Mucosa of gallbladder (tissue), 1 donor: ENCODE measurements around the gene PRSS21. TPM values are rescaled to one million over a fixed set of nuclear protein-coding genes. Genes with fewer than 3 reads are reported as not detected.

Experiments
- DNase-seq: peaks from one replicate; pipeline ENCODE4 v3.0.0-alpha.2; 2020; ENCODE audit warnings: low spot score
- total RNA-seq: library from RNA; stranded (reverse); gene quantifications from one replicate; pipeline ENCODE4 v1.2.1, GENCODE V29; 2021
- donor health status: DM: no; HTN: no; CAD: no.

PRSS21 gene, protein sequence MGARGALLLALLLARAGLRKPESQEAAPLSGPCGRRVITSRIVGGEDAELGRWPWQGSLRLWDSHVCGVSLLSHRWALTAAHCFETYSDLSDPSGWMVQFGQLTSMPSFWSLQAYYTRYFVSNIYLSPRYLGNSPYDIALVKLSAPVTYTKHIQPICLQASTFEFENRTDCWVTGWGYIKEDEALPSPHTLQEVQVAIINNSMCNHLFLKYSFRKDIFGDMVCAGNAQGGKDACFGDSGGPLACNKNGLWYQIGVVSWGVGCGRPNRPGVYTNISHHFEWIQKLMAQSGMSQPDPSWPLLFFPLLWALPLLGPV
- 4.4 TPM for total RNA-seq

DNA sequence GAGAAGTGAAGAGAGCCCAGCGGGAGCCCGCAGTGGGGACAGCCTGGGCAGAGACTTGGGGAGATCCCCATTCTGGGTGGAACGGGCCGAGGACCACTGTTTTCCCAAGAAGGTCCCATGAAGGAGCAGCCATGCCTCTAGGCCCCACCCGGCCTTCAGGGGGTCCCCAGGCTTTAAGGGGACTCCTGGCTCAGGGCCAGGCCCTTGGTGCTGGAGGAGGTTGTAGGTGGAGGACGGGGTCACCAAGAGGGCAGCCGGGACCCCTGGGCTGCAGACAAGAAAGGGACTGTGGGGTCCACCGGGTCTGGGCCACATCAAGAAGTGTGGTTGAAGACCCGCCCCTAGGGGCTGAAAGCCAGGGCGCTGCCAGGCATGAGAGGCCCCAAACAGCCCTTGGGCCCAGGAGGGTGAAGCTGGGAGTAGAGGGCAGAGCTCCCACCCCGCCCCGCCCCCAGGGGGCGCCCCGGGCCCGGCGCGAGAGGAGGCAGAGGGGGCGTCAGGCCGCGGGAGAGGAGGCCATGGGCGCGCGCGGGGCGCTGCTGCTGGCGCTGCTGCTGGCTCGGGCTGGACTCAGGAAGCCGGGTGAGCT lies at the start of gene PRSS21:
PRSS21 (plus strand) TSS at position 487 of the 589 bp plus-strand sequence; CDS start at position 519, 32 bp downstream.
- no peak for DNase-seq

DNA sequence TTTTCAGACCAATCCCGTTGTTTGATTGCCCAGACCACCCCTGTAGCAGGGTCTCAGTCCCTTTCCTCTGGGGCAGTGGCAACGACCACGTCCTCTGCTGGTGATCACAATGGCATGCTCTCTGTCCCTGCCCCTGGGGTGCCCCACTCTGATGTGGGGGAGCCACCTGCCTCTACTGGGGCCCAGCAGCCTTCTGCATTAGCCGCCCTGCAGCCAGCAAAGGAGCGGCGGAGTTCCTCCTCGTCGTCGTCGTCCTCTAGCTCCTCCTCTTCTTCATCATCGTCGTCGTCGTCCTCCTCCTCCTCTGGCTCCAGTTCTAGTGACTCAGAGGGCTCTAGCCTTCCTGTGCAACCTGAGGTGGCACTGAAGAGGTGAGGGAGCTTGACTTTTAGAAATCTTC lies 49.1 kb upstream of the PRSS21 start:
- no peak for DNase-seq

DNA sequence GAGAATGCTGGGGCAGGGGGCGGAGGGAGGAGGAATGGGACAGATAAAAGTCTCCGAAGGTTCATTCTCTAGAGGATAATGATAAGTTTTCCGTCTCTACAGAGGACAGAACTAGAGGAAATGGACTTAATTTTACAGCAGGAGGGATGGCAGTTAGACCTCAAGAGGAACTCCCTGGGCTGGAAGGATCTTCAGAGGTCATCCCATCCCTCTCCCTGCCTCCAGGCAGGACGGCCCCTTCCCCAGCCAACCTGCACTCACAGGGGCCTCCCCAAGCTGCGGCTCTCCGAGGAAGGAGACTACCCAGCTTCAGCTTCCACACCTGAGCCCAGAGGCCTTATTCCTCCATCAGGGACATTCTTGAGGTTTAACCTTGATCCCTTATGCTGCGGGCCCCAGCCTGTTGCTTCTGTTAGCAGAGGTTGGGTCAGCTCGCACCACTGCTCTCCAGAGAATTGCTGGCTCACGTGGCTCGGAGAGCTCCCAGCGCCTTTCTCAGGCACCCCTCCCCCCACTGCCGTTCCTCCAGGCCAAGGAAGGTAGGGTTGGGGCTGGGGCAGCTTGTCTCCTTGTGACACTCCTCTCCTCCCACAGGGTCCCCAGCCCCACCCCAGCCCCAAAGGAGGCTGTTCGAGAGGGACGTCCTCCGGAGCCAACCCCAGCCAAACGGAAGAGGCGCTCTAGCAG lies 48.5 kb upstream of the PRSS21 start:
- DNase-seq: no peak

DNA sequence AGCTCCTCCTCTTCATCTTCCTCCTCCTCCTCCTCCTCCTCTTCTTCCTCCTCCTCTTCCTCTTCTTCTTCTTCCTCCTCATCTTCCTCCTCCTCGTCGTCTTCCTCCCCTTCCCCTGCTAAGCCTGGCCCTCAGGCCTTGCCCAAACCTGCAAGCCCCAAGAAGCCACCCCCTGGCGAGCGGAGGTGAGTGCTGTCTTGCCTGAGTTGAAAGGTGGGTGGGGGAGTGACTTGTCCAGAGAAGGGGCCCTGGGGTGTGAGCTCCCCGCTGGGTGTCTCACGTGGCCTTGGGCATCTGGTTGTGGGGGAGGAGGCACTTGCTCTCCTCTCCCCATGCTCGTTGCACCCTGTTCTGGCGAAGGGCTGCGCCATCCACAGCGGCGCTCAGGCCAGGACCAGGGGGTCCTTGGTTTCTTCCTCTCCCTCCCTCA lies 47.9 kb upstream of the PRSS21 start:
- no peak for DNase-seq

DNA sequence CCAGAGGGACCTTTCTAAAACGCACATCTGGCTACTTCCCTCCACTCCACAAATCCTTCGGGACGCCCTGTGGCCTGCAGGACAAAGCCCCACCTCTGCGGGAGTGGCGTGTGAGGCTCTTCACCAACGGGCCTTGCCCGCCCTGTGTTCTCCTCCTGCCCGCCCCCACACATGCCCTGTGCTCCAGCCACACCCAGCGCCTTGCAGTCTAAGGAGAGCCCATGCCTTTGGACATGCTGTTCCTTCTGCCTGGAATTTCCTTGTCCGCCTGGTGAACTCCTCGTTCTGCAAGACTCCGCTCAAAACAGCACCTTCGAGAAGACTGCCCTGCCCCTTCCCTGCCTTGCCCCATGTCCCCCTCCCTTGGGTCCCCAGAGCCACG lies 47.4 kb upstream of the PRSS21 start:
- peak; percentile 42 for DNase-seq

DNA sequence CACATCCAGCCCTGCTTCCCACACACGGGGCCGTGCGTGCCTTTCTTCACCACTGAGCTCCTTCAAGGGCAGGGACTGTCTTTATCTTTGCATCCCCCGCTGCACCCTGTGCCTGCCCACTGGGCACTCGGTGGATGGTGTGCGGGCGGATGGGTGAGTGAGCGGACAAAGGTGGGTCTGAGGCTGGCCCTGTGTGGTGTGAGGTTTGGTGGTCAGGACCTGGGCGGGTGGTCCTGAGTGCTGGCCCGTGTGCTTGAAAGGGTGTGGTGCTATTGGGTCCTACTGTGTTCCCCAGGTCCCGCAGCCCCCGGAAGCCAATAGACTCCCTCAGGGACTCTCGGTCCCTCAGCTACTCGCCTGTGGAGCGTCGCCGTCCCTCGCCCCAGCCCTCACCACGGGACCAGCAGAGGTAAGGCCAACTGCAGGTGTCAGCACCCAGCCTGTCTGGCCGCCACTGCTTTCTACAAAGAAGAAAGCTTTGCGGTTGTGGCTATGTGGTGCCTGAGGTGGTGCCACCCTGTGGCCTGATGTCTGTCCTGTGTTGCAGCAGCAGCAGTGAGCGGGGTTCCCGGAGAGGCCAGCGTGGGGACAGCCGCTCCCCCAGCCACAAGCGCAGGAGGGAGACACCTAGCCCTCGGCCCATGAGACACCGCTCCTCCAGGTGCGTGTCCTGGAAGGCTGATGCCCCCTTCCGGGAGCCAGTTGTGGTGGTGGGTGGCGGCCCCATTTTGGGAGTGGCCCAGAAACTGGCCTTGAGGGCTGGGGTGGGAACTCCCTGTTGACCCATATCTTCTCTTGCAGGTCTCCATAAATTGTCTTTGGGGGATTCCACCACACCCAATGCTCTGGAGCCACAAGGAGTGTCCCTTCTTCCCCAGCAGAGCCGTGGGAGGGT lies 46.7 kb upstream of the PRSS21 start:
- no peak for DNase-seq

DNA sequence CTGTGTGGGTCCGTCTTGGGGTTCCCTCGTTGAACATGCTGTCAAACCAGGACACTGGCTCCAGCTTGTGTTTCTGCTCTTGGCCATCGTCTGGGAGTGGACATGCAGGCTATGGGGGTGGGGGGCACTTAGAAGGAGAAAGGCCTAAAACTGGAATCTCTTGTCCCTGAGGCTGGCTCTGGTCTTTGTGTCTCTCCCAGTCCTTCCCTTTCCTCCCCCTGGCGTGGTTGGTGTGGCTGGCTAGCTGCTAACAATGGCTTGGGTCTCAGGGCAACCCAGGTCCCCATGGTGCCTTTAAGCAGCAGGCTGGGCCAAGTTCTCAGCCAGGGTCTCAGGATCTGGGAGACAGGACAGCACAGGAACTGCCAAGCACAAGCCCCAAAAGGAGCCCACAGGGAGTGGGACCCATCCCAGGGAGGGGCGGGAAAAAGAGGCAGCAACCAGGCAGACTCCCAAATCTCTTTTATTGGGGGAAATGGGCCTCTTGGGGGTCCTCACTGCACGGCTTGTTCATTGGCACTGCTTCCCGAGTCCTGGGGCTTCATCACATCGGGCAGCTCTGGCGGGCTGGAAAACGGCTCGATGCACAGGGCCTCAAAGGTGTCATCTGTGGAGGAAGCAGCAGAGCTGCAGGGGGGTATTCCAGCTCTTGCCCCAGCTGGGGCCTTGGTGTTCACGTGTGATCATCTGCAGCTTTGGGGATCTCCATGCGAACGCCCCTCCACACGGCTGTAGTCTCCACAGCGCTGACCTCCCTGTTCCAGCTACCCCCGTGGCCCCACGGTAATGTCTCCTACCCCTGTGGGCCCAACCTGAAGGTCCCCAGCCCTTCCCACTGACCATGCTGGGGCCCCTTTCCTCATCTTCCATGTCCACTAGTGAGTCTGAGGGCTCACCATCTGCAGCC lies 45.3 kb upstream of the PRSS21 start:
- DNase-seq: no peak

DNA sequence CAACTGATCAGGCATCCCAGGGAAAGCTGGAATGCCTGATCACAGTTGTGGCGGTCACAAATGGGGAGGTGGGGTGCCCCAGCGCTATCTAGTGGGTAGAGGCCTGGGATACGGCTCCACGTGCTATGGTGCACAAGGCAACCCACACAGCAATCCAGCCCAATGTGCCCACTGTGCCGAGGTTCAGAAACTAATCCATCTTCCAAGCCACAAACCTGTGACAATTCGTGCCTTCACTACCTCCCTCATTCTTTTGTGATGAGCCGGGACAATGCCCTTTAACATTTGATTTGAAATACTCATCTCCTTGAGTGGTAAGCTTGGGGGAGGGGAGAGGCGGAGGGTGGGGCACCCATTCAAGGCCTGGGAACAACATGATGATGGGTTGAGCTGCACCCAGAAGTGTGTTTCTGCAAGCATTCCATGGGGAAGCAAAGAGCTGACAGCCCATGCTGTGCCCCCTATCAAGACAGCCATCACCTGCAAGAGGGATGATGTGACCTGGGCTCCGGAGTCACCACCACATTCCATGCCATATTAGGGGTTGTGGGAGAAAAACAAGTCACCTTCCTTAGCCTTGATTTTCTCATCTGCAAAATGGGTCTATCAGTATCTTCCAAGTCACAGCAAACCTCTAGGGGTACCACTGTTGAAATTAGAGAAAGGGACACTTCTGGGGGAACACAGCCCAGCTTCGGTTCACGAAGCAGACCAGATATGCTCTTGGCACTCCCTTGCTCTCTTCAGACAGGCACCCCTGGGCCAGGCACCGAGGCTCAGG lies 43.7 kb upstream of the PRSS21 start:
- no peak for DNase-seq

DNA sequence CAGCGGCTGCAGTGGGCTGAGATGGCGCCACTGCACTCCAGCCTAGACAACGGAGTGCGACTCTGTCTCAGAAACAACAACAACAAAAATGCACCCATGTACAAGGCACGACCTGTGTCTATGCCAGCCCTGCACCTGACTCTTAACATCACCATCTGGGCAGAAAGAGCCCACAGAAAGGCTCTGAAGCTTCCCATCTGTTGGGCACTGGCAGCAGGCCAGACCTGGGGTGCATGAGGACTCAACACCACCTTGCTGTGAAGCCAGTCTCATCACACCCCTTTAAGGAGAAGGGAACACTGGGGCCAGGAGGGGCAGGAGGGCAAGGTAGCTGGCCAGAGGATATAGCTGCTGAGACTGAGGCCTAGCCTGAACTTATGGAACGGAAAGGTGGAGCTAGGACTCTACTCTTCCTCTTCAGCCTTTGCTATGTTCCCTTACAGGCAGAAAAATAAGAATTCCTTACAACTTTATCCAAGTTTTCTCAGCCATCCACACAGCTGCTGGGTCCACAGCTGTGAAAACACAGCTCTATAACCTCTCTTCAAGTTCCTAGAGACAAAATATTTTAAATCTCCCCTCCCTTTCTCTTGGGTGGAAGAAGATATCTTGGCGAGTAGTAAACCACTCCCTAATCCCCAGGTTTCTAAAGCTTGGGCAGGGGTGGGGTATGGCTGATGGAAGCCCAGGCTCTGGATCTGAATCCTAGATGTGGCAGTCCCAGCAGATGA lies 42.7 kb upstream of the PRSS21 start:
- no peak for DNase-seq

DNA sequence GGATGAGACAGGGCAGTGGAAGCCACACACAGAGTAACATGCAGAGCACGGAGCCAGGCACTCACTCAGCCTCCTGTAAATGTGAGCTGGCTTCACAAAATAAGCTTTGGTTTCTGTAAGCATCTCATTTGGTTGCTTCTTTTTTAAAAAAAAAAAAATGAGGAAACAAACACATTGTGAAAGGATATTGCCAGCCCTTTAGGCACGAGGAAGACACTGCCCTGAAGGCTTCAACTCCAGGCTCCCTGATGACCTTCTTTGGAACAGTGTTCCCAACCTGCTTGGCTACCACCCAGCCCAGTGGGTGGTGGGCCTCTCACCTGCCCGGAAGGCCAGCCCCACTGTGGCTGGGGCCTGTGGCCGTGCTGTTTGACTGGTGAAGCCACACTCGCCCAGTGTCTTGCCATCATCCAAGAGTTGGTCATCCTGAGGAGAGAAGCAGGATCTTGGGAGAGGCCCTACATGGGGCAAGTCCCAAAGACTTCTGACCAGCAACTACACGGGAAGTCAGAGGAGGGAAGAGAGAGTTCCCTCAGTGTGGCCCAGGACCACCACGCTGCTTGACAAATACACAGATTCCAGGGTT lies 41.8 kb upstream of the PRSS21 start:
- DNase-seq: no peak

DNA sequence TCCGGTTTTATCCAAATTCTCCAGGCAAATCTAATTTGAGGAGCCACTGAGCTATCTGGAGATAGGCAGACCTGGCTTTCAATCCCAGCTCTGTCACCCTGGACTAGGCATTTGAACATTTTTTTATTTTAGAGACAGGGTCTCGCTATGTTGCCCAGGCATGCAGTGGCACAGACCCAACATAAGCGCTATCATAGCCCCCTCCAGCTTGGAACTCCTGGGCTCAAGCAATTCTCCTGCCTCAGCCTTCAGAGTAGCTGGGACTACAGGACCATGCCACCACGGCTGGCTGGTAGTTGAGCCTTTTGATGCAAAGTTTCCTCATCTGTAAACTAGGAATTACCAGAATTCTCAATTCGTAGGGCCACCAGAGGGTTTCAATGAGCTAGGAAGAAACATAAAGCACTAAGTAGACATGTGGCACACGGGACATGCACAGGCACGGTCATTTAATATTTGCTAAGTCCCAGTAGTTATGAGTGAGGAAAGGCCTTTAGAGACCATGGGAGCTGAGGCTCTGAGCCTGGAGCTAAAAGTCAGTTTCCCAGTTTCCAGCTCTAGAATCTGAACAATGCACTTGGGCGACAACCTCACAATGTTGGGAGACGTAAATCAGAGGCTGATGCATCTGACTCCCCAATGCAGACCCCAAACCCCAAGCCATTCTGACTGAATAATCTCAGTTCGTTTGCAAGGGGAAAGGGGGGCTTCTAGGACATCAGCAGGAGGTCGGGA lies 41.1 kb upstream of the PRSS21 start:
- no peak for DNase-seq

DNA sequence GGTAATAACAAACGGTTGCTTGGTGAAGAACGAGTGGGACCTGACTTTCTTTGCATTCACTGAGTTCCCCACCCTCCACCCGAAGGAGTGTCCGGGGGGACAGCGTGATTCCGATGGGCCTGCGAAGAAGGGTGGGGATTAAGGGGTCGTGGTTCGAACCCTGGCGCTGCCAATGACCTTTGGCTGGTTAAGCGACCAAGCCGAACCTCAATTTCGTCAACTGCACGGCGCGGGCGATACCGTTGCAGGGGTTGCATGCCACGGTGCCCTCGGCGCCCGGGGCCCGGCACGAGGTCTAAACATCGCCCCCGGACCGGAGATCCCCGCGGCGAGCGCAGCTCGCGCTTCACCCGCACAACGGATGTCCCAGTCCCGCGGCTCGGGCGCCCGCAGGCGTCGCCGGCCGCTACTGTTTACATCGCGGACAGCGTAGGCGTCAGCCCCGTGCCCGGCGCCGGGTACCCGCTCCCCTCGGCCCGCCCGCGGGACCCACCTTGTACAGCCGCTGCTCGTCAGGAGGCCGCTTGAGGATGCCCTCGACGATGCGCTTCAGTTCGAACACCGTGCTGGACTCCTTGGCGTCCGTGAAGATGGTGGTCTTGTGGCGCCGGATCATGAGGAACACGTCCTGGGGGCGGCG lies 40.4 kb upstream of the PRSS21 start:
- no peak for DNase-seq

DNA sequence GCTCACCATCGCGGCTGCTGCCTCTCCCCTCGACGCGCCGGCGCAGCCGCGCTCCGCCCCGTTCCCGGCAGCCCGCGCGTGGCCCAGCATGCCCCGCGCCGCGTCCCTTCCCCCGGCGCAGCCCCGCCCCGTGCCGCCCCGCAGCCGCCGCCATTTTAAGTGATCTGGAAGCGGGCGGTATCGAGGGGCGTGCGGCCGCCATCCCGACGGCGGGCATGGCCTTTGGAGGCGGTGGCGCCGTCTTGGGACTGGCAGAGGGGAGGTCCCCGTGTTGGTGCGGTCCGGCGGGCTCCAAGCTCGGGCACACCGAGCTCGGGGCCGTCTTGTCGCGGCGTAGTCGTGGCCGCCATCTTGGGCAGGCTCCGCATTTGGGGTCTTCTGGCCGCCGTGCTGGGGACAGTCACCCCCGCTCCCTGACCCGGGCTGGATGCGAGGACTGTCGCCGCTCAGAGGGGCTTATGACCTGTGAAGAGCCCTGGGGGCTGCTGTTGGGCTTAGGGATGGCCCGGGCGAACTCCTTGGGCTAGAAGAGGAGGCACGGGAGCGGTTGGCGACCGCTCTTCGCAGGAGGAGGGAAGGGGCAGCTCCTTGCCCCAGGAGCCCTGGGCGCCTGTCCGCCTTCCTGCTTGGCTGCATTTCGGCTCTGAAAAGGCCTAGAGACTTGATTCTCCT lies 39.7 kb upstream of the PRSS21 start, which contains the start of gene ELOB:
ELOB (minus strand) TSS at position 50 of the 672 bp plus-strand sequence; CDS start at position 9, 41 bp downstream.
- DNase-seq: peak; percentile 87

DNA sequence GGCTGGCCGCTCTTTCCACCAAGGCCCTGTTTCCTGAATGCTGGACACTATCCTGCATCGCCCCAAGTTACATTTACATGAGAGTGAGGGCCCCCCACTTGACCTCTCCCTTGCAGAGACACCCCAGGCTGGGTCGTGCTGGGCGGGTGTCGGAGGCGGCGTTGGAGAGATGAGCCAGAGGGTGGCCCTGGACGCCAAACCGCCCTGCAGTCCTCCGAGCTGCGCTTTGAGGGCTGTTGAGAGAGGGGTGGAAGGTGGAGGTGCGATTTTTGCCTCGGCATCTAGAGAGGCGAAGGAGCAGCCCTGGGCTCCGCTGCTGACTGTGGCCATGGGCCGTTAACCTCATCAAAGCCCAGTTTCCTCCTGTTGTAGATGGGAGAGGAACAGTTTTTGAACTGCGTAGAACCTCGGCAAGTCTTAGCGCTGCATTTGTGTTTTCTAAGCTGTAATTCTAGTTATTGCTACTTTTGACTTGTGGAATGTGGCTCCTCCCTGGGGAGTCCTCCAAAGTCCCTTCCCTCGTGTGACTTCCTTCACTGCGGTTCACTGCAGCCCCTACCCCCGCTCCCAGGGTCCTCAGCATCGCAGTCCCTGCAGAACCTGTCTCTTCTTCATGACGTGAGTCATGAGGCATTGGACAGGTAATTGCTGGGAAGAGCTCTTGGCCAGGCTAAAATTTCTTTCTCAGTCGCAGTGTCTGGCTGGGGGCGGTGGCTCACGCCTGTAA lies 39.0 kb upstream of the PRSS21 start:
- no peak for DNase-seq

DNA sequence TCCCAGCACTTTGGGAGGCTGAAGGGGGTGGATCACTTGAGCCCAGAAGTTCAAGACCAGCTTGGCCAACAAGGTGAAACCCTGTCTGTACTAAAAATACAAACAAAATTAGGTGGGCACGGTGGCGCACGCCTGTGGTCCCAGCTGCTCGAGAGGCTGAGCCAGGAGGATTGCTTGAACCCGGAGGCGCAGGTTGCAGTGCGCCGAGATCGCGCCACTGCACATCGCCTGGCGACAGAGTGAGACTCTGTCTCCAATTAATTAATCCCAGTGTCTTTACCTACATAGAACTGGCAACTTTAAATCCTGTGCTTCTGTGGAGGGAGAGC lies 38.4 kb upstream of the PRSS21 start:
- no peak for DNase-seq

DNA sequence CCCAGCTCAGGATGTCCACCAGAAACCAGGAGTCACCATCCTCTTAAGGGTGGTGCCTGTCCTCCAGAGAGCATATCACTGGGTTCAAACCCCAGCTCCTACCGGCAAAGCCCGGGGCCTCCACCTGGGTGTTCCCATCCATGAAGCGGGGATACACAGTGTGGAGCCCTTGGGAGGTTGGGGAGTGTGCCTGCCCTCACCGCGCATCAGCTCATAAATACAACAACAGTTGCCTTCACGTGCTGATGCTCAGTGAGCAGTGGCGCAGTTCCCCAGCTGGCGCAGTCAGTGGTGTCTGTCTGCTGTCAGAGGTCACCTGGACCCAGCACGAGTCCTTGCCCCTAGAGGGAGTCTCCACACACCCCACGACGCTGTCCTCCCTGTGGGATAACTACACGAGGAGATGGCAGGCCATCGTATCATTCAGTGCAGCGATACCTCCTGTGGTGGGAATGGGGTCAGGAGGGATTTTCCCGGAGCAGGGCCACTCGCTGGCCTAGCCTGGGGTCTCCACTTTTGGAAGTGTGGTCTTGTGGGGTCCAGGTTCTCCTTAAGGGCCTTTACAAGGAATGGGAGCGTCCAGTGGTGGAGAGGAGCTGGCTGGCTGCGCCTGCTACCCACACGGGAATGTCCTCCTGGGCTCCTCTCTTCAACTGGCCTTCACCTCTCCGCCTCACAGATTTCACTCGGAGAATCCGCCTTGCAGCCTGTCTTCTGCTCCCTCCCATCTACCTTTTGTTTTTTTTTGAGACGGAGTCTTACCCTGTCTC lies 37.7 kb upstream of the PRSS21 start:
- DNase-seq: no peak
